Activated CD4-positive, alpha-beta T cell treated with anti-CD3 and anti-CD28 coated beads for 36 hours (primary cell): Measurements from ENCODE around the gene MYOZ1. TPM values are rescaled to one million over a fixed set of nuclear protein-coding genes. Genes with fewer than 3 reads are reported as not detected.

ENCODE experiments used
- ATAC-seq: fragments of 200-7000 bp; cut with Tn5 transposase; one replicate; pipeline ENCODE4 v1.10.0; 2021; ENCODE audit warnings: mild to moderate bottlenecking, moderate library complexity
- CTCF ChIA-PET: fragments of 350-600 bp; sonication (Branson Sonifier 250); formaldehyde crosslinking; loops from one replicate; lab custom pipeline; 2021; ENCODE audit warnings: antibody characterized with exemption; lab: Charles Lee
- POLR2A ChIA-PET: fragments of 350-600 bp; sonication (Branson Sonifier 250); formaldehyde crosslinking; loops from one replicate; lab custom pipeline; 2021; ENCODE audit warnings: antibody characterized with exemption, inconsistent platforms; lab: Charles Lee
- DNase-seq: peaks from one replicate; pipeline ENCODE4 v3.0.0-alpha.2; 2020
- H3K27ac Mint-ChIP-seq: one replicate; pipeline ENCODE4 v1.8.0; 2021; ENCODE audit warnings: mixed read lengths
- H3K27me3 Mint-ChIP-seq: one replicate; pipeline ENCODE4 v1.8.0; 2021; ENCODE audit warnings: mixed read lengths
- H3K36me3 Mint-ChIP-seq: one replicate; pipeline ENCODE4 v1.8.0; 2021; ENCODE audit warnings: low read depth, mixed read lengths
- H3K4me1 Mint-ChIP-seq: one replicate; pipeline ENCODE4 v1.8.0; 2021; ENCODE audit warnings: mixed read lengths
- H3K4me3 Mint-ChIP-seq: one replicate; pipeline ENCODE4 v1.8.0; 2021; ENCODE audit warnings: mild to moderate bottlenecking, moderate library complexity, mixed read lengths
- H3K9me3 Mint-ChIP-seq: one replicate; pipeline ENCODE4 v1.8.0; 2021; ENCODE audit warnings: low read depth, mixed read lengths
- intact Hi-C, 2 experiments: fragments of 100-400 bp; cut with DNase I in 1 of 2; cut with micrococcal nuclease in 1 of 2; formaldehyde crosslinking; loops; one replicate each; pipeline versions ENCODE4 v1.14.2 to v1.15.1; 2022 to 2024; cut with DNase I, micrococcal nuclease
- total RNA-seq, 2 experiments: library from RNA; stranded (reverse); gene quantifications; one replicate each; pipeline ENCODE4 v1.2.3, GENCODE V29; 2021

The MYOZ1 gene
- total RNA-seq, 2 experiments from 2014 or later, result not detected

GRCh38 chr10:73655990-73656298 lies 14.7 kb upstream of the MYOZ1 start, which contains the start of gene SYNPO2L:
SYNPO2L (minus strand) TSS chr10:73656029; CDS start chr10:73655922, 107 bp downstream.
- POLR2A ChIA-PET, result no interaction called here
- no peaks in the 10 kb centered on the region for H3K27me3 Mint-ChIP-seq
- CTCF ChIA-PET, result interaction anchor here (0.8 to 1.2 kb wide), 2 partner anchors 11 to 12 kb away, joined by 4 read pairs; no protein-coding TSS in a partner anchor
- no peak within 1 kb of the TSS for H3K27ac Mint-ChIP-seq
- intact Hi-C loops, result no loop called here
- no peaks in the 10 kb centered on the region for H3K36me3 Mint-ChIP-seq
- no peak for ATAC-seq
- no peaks in the 10 kb centered on the region for H3K9me3 Mint-ChIP-seq
- no peak within 1 kb of the TSS for H3K4me3 Mint-ChIP-seq
- H3K4me1 Mint-ChIP-seq, result no peaks in the 10 kb centered on the region
- DNase-seq, result no peak

- Mint-ChIP-seq H3K4me1 (peaks cover 2% of the 10 kb centered on the region), H3K9me3 (no peaks in the 10 kb centered on the region), H3K4me3 (no peak overlapping the region), H3K27me3 (no peaks in the 10 kb centered on the region), H3K36me3 (no peaks in the 10 kb centered on the region), H3K27ac (no peak overlapping the region)
- intact Hi-C loops, result no loop called here
- DNase-seq (no peak), ATAC-seq (no peak)
- ChIA-PET POLR2A (no interaction called here), CTCF (interaction anchor here (0.8 to 1.2 kb wide), 2 partner anchors 10 to 12 kb away, joined by 4 read pairs; no protein-coding TSS in a partner anchor)
Observed at GRCh38 chr10:73655257-73655989, 14.1 kb upstream of the MYOZ1 start.

- Mint-ChIP-seq H3K4me3 (no peak overlapping the region), H3K36me3 (no peaks in the 10 kb centered on the region), H3K27me3 (no peaks in the 10 kb centered on the region), H3K9me3 (no peaks in the 10 kb centered on the region), H3K27ac (no peak overlapping the region), H3K4me1 (peaks cover 2% of the 10 kb centered on the region)
- ChIA-PET CTCF (interaction anchor here (0.9 kb wide), 1 partner anchor 20 kb away, joined by 4 read pairs; no protein-coding TSS in a partner anchor), POLR2A (no interaction called here)
- ATAC-seq (no peak), DNase-seq (no peak)
- intact Hi-C loops, result no loop called here
Observed at GRCh38 chr10:73653701-73654100, 12.4 kb upstream of the MYOZ1 start.

- intact Hi-C loops, result no loop called here
- no peaks in the 10 kb centered on the region for H3K9me3 Mint-ChIP-seq
- no peak for DNase-seq
- peaks cover 2% of the 10 kb centered on the region for H3K4me1 Mint-ChIP-seq
- no peak overlapping the region for H3K27ac Mint-ChIP-seq
- ChIA-PET CTCF (interaction anchor here (0.6 to 0.9 kb wide), 2 partner anchors 20 to 1331 kb away, joined by 3 to 4 read pairs; no protein-coding TSS in a partner anchor), POLR2A (no interaction called here)
- no peak overlapping the region for H3K4me3 Mint-ChIP-seq
- H3K27me3 Mint-ChIP-seq, result no peaks in the 10 kb centered on the region
- H3K36me3 Mint-ChIP-seq, result no peaks in the 10 kb centered on the region
- ATAC-seq, result no peak
Observed at GRCh38 chr10:73653195-73653594, 11.9 kb upstream of the MYOZ1 start.

GRCh38 chr10:73650537-73651331 lies 9.5 kb upstream of the MYOZ1 start:
- CTCF ChIA-PET, result interaction anchor here (0.6 to 1.2 kb wide), 3 partner anchors 34 to 319 kb away, joined by 3 read pairs; no protein-coding TSS in a partner anchor
- intact Hi-C loops, result no loop called here
- ATAC-seq, result peak; percentile 54

GRCh38 chr10:73649876-73650536 lies 8.7 kb upstream of the MYOZ1 start:
- CTCF ChIA-PET, result interaction anchor here (1.0 to 1.2 kb wide), 2 partner anchors 121 to 318 kb away, joined by 3 read pairs; no protein-coding TSS in a partner anchor

More at GRCh38 chr10:73650537-73651331, 9.5 kb upstream of the MYOZ1 start:
- POLR2A ChIA-PET, result no interaction called here
- H3K4me3 Mint-ChIP-seq, result no peak overlapping the region
- DNase-seq, result no peak
- no peaks in the 10 kb centered on the region for H3K9me3 Mint-ChIP-seq
- H3K4me1 Mint-ChIP-seq, result peaks cover 2% of the 10 kb centered on the region
- no peak overlapping the region for H3K27ac Mint-ChIP-seq
- H3K27me3 Mint-ChIP-seq, result no peaks in the 10 kb centered on the region
- H3K36me3 Mint-ChIP-seq, result no peaks in the 10 kb centered on the region

GRCh38 chr10:73648975-73649829 lies 7.9 kb upstream of the MYOZ1 start:
- CTCF ChIA-PET, result interaction anchor here (0.6 to 7.0 kb wide), 4 partner anchors 34 to 307 kb away, joined by 3 to 122 read pairs (median 3); no protein-coding TSS in a partner anchor
- Mint-ChIP-seq H3K4me1 (peaks cover 15% of the 10 kb centered on the region), H3K9me3 (no peaks in the 10 kb centered on the region), H3K4me3 (no peak overlapping the region), H3K27ac (no peak overlapping the region), H3K36me3 (no peaks in the 10 kb centered on the region), H3K27me3 (no peaks in the 10 kb centered on the region)
- no peak for ATAC-seq
- POLR2A ChIA-PET, result no interaction called here
- DNase-seq, result no peak
- intact Hi-C loops, result no loop called here

More at GRCh38 chr10:73649876-73650536, 8.7 kb upstream of the MYOZ1 start:
- POLR2A ChIA-PET, result no interaction called here
- Mint-ChIP-seq H3K36me3 (no peaks in the 10 kb centered on the region), H3K9me3 (no peaks in the 10 kb centered on the region), H3K27ac (no peak overlapping the region), H3K4me3 (no peak overlapping the region), H3K4me1 (peaks cover 7% of the 10 kb centered on the region), H3K27me3 (no peaks in the 10 kb centered on the region)
- DNase-seq (no peak), ATAC-seq (no peak)
- intact Hi-C loops, result no loop called here

GRCh38 chr10:73647875-73648651 lies 6.8 kb upstream of the MYOZ1 start:
- DNase-seq, result peak; percentile 19

GRCh38 chr10:73647211-73647874 lies 6.1 kb upstream of the MYOZ1 start:
- peak; percentile 48 for DNase-seq
- no peak for ATAC-seq
- CTCF ChIA-PET, result interaction anchor here (0.8 to 7.0 kb wide), 3 partner anchors 96 to 414 kb away, joined by 3 to 122 read pairs (median 3); no protein-coding TSS in a partner anchor
- H3K9me3 Mint-ChIP-seq, result no peaks in the 10 kb centered on the region
- POLR2A ChIA-PET, result no interaction called here
- peaks cover 21% of the 10 kb centered on the region for H3K4me1 Mint-ChIP-seq
- H3K27me3 Mint-ChIP-seq, result no peaks in the 10 kb centered on the region
- H3K36me3 Mint-ChIP-seq, result no peaks in the 10 kb centered on the region
- H3K27ac Mint-ChIP-seq, result no peak overlapping the region
- peak overlapping the region; percentile 59 for H3K4me3 Mint-ChIP-seq
- intact Hi-C loops, result no loop called here

More at GRCh38 chr10:73647875-73648651, 6.8 kb upstream of the MYOZ1 start:
- POLR2A ChIA-PET, result interaction anchor here (0.6 kb wide), 1 partner anchor 120 kb away, joined by 4 read pairs; no protein-coding TSS in a partner anchor
- ATAC-seq, result no peak
- peaks cover 21% of the 10 kb centered on the region for H3K4me1 Mint-ChIP-seq
- no peak overlapping the region for H3K27ac Mint-ChIP-seq
- CTCF ChIA-PET, result interaction anchor here (0.6 to 7.0 kb wide), 4 partner anchors 95 to 414 kb away, joined by 3 to 122 read pairs (median 3); no protein-coding TSS in a partner anchor
- peak overlapping the region; percentile 59 for H3K4me3 Mint-ChIP-seq
- intact Hi-C loops, result no loop called here
- no peaks in the 10 kb centered on the region for H3K9me3 Mint-ChIP-seq
- H3K27me3 Mint-ChIP-seq, result no peaks in the 10 kb centered on the region
- H3K36me3 Mint-ChIP-seq, result no peaks in the 10 kb centered on the region
